ENCODE data around the gene PRDM16.

- no peak for TF ChIP-seq CTCF (IDR thresholded peaks at IDR 0.05)
- TF ChIP-seq POLR2A (IDR thresholded peaks at IDR 0.05): no peak
Measured at GRCh38 chr1:3112526-3112925, 43.5 kb downstream of the PRDM16 start.

Measured in thyroid gland (tissue), 4 donors.